GM18519 (cell line): ENCODE measurements around the gene PSTPIP1.
A peak's percentile ranks its signal among the peaks of the same experiment; 100 is the strongest.

Experiments
- ATAC-seq: cut with Tn5 transposase; IDR thresholded peaks from one replicate; pipeline ENCODE4 v1.9.1; 2021; ENCODE audit warnings: mild to moderate bottlenecking, moderate library complexity; ENCODE audit not compliant: unreplicated experiment, low FRiP score

PSTPIP1 gene

DNA sequence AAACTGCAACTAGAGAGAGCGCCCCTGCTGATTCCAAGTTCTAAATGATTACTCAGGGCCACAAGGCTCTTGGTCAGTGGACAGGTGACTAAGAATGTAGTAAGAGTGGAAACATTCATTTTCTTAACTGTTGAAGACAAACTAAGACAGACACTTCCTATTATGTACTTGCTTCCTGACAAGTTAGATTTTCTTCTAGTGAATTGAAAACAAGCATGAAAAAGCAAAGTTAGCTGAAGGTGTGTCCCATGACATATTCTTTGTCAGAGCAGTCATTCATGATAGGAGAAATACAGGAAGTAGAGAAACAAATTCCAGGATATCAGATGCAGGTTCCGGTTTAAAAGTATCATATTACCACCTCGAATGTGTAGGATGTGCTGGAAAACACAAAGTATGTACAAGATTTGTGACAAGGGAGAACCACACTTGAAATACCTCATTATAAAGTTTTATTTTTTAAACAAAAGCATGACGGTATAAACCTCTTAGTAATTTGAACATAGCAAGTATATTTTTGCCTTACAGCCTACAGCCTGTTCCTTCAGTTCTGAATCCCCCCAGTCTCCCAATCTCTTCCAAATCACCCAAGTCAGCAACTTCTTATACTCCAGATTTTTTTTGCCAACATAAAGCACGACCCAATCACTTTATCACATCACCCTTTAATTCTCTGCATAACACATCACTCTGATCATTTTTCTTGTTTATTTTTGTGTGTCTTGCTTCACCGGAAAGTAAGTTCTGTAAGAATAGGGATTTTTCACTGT is 69.8 kb downstream of the PSTPIP1 start:
- ATAC-seq, result no peak

DNA sequence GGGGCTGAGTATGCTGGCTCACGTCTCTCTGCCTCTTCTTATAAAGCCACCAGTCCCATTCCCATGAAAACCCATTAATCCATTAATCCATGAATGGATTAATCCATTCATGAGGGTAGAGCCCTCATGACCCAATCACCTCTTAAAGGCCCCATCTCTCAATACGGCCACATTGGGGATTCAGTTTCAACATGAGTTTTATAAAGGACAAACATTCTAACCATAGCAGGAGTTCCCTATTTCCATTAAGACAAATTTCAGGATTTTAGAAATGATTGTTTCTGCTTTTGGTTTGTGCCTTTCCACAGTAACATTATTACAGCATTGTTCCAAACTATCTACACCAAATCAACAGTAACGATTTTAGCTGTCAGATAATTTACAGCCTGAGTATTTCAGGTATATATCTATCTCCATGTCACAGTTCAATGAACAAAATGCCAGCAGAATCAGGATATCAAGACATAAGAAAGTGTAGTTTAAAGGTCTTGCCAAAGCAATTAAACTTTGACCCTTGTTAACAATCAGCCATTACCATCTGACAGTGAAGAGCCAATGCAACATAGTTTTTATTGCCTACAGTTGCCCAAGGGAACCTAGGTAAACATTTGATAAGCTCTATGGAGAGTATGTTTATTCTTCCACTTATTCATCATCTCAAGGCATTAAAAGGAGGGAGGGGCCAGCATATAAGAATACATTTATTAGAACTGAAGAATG is 72.2 kb downstream of the PSTPIP1 start:
- ATAC-seq, result no peak

- no peak for ATAC-seq
These were observed 72.9 kb downstream of the PSTPIP1 start for GRCh38 chr15:77067691-77068367.

DNA sequence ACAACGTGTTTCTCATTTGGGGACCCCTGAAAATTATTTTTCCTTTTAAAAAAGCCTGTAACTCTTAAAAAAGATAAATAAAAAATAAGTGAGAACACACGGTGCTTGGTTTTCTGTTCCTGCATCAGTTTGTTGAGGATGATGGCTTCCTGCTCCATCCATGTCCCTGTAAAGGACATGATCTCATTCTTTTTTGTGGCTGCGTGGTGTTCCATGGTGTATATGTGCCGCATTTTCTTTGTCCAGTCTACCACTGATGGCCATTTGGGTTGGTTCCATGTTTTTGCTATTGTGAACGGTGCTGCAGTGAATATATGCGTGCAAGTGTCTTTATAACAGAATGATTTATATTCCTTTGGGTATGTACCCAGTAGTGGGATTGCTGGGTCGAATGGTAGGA is 73.7 kb downstream of the PSTPIP1 start:
- no peak for ATAC-seq

DNA sequence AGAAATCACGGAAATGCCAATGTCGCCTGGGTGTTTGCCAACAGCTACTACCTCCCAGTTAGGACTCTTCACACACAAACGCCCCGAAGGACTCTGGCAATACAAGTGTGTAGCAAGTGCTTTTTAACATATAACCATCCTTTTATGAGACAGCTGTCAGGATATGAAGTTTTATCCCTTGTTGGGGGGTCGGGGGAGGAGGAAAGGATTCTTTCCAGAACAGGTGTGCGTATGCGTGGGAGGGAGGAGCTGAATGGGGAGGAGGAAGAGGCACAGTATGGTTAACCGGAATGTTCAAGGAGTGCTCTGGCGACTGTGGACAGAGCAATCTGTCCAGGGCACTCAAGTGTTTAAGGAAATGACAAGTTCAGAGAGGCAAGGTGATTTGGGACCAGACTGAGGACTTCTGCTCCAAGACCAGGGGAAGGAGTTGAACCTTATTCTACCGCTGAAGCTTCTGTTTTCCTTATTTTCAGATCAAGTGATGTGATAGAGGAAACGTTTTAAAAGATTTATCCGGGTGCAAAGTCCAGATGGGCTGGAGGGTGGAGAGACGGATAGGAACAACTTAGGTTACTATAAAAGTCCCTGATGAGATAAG is 74.7 kb downstream of the PSTPIP1 start:
- no peak for ATAC-seq

- ATAC-seq, result no peak
These were observed 75.2 kb downstream of the PSTPIP1 start for GRCh38 chr15:77070180-77070494.

- ATAC-seq, result peak; percentile 75
These were observed 75.8 kb downstream of the PSTPIP1 start, which contains the start of gene TSPAN3 for GRCh38 chr15:77070495-77071304. Gene TSPAN3 (minus strand): TSS chr15:77071109. CDS start chr15:77070954, 155 bp downstream.

DNA sequence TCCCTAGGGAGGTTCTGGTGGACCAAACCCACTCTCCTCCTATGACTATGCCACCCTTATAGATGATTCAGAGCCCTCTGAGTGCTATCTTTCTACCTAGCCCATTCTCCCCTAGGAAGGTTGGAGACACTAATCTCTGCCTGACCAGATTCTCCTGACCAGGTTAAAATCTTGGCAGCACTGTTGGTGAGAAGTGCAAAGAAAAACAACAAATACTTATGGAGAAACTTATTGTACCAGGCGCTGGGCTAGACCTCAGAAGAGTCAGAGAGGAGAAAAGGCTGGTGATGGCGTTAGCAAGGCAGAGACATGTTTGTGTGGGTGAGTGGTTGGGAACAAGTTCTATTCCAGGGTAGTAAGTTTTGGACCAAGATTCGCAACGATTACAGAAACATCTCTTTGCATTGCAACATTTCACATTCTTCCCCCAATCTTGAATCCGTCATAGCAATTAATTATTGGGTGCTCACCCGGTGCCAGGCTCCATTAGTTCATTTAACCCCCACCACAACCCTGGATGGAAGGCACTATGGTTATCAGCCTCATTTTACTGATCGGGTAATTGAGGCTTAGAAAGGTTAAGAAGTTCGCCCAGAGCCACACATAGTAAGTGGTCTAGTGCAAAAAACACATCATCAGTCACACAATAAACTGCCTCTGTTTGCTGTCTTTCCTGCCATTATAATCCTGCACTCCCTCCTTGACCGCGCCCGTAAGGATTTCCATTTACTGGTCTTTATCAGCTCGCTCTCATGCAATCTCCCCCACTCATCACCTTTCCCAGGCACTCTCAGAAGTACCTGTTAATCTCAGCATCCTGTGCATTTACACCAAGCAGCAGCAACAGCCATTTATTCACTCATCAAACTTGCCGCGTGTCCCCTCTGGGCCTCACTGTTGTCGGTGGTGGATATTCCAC is 76.6 kb downstream of the PSTPIP1 start:
- no peak for ATAC-seq

DNA sequence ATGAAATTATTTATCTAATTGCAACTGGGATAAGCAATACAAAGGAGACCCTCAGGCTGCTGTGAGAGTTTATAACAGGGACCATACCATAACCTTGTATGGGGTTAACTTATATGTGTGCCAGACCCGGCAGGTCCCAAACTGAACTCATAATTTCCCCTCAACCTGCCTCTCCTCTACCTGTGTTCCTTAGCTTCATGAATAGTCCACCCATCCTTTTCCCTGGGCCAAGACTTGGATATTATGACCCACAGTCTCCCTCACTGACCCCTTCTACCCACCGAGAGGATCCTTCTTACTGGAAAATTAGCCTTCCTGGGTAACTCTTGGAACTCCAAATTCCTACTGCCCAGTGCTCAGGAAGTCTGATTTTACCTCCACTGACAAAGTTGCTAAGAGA is 79.4 kb downstream of the PSTPIP1 start:
- no peak for ATAC-seq

DNA sequence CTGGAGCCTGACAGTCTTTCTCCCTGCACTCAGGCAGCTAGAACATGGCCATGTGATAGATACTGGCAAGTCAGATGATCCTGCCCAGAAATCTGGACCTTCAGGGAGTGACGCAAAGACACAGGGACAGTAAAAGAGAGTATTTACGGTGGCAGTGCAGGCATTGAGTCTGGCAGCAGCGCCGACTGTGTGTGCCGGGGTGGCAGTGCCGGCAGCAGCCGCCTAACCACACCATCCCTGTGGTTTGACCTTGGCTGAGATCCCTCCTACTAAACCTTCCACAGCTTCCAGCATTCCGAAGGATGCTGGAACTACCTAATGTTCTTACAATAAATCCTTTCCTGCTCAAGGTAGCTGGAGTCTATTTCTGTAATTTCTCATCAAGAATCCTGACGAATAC is 80.6 kb downstream of the PSTPIP1 start:
- no peak for ATAC-seq

DNA sequence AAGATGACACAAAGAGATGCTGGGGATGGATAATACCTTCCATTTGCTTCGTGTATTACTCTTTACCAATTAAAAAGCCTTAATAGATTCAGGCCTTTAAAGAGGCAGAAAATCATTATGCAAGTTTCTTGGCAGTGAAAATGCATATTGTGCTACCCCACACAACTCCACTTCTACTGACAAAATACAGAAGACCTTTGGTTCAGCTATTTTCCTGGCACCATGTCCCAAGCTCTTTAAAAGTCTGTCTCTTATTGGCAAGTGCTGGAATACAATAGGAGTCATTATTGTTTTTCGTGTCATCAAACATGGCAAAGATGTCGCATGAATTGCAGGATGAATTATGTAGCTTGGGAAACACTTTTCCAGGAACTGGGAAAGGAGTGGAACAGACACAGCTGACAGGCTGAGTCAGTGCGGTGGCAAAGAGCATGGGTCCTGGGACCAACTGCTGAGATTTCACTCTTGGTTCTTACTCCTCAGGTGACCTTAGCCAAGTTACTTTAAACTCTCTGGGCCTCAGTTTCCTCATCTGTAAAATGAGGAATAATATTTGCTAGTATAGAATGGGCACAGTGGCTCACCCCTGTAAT is 81.5 kb downstream of the PSTPIP1 start:
- no peak for ATAC-seq

GRCh38 chr15:77081971-77082370 is 87.0 kb downstream of the PSTPIP1 start:
- ATAC-seq, result no peak

DNA sequence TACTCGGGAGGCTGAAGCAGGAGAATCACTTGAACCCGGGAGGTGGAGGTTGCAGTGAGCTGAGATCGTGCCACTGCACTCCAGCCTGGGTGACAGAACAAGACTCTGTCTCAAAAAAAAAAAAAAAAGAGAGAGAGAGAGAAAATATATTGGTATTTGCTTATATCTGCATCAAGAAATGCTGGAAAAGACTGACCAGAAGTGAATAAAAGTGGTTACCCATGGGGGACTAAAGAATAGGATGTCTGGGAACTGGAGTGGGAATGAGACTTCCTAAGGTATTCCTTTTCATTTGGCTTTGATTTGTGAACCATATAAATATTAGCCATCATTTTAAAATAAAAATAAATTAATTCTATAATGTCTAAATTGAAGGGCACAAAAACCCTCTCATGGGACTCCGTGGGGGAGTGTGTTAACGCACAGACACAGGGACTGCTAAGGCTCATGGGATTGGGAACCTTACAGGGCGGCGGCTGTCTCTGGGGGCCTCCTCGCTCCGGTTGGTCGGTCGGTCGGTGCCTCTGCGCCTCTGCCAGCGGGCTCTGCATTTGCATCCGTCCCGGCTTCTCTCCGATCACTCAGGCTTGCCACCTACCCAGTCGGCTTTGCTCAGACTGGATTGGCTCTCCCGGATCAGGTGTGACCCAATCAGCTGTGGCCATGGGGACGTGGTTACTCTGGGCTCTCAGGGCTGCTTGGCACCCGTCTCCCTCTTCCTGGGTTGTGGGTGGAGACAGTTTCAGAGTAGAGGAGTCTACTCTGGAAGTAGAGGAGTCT is 88.6 kb downstream of the PSTPIP1 start:
- no peak for ATAC-seq

GRCh38 chr15:77084436-77084835 is 89.5 kb downstream of the PSTPIP1 start:
- ATAC-seq, result no peak

DNA sequence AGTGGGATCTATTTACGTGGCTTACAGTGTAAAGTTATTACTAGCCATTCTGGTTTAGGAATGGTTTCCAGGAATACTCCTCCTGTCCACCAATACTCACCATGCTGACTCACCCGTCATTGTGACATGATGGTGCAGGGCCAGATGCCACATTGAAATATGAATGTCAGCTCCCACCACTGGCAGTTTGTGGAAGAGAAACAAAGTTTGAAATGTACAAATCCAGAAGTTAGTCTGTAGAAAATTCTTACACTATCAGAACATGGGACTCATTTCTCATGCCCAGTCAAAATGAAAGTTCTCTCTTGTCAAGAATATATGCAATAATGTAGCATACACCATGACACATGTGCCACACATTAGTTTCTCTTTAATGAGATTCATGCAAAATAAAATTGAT is 90.4 kb downstream of the PSTPIP1 start:
- ATAC-seq, result no peak
